ENCODE measurements around the gene SCYL1. TPM values are rescaled to one million over a fixed set of nuclear protein-coding genes. Genes with fewer than 3 reads are reported as not detected.

SCYL1 gene
- total RNA-seq, 1 experiment from 2014 or later: 54.7 TPM

DNA sequence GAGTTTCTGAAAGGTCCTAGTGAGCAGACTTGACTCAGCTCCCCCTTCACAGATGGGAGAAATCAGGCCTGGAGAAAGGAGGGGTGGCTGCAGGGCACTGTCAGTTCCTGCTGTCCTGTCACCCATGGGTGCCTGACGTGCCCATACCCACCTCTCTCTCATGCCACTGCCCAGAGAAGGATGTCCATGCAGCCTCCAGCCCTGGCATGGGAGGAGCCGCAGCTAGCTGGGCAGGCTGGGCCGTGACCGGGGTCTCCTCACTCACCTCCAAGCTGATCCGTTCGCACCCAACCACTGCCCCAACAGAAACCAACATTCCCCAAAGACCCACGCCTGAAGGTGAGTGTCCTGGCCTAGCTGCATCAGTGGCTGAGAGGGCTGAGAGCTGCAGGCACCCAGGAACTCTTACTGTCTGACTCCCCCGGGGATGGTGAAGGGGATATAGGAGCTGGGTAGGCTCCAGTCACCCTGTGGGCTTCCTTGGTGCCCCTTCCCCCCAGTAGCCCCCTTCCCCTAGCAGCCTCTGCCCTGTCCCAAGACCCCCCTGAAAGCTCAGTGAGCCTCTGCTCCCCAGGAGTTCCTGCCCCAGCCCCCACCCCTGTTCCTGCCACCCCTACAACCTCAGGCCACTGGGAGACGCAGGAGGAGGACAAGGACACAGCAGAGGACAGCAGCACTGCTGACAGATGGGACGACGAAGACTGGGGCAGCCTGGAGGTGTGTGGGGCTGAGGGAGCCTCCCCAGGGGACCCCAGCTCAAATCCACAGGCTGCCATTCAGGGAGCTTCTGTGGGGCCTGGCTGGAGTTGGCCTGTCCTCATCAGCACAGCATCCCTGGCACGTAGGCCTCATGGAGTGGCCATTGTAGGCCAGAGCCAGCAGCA lies 11.8 kb downstream of the SCYL1 start:
- Histone ChIP-seq H2AK5ac (ENCODE audit: insufficient read length, low read length) (no peak overlapping the region), H3K18ac (ENCODE audit: insufficient read length, low read depth, low read length) (no peak overlapping the region), H3K23me2 (ENCODE audit: insufficient read length, low read depth, low read length, poor library complexity, severe bottlenecking) (peaks cover 13% of the 10 kb centered on the region), H4K20me1 (ENCODE audit: control insufficient read depth, insufficient read depth, insufficient read length) (peaks cover 2% of the 10 kb centered on the region), H4K8ac (replicated peaks; ENCODE audit: insufficient read length, low read depth, low read length) (no peak overlapping the region), H2AFZ (ENCODE audit: low read length) (no peak overlapping the region), H3K4ac (ENCODE audit: low read depth, low read length) (no peak overlapping the region), H3K56ac (ENCODE audit: insufficient read length, low read depth, low read length) (no peak overlapping the region), H3K27me3 (ENCODE audit: insufficient read depth, low read length) (no peaks in the 10 kb centered on the region), H3K79me2 (ENCODE audit: insufficient read depth, low read length) (no peaks in the 10 kb centered on the region), H4K91ac (ENCODE audit: insufficient read length, low read depth, low read length) (no peak overlapping the region), H4K5ac (ENCODE audit: insufficient read length, low read depth, low read length) (no peak overlapping the region), H2BK120ac (ENCODE audit: low read depth, low read length, poor library complexity, severe bottlenecking) (no peak overlapping the region), H3K9ac (ENCODE audit: extremely low read depth, insufficient read length, low read length) (no peak overlapping the region), H3K79me1 (ENCODE audit: insufficient read depth, low read depth, low read length, poor library complexity, severe bottlenecking) (no peaks in the 10 kb centered on the region), H2BK5ac (ENCODE audit: insufficient read length, low read length) (no peak overlapping the region), H3K14ac (ENCODE audit: insufficient read depth, low read length) (no peak overlapping the region), H2BK20ac (ENCODE audit: low read depth, low read length, poor library complexity, severe bottlenecking) (no peak overlapping the region), H3K27ac (ENCODE audit: insufficient read length, low read depth, low read length) (no peak overlapping the region), H2BK15ac (ENCODE audit: low read depth, low read length) (no peak overlapping the region), H3K23ac (ENCODE audit: insufficient read length, low read depth, low read length) (no peak overlapping the region), H3K4me1 (ENCODE audit: insufficient read depth, low read length) (no peaks in the 10 kb centered on the region), H3T11ph (ENCODE audit: low read length) (no peak overlapping the region), H3K9me3 (ENCODE audit: control insufficient read depth, low read depth, low read length) (no peaks in the 10 kb centered on the region), H3K4me2 (ENCODE audit: insufficient read depth, insufficient read length, low read length) (no peak overlapping the region), H2BK12ac (ENCODE audit: insufficient read length, low read depth, low read length) (no peak overlapping the region)
- Mint-ChIP-seq H3K27me3 (ENCODE audit: low read depth) (peaks cover 18% of the 10 kb centered on the region), H3K36me3 (ENCODE audit: insufficient read depth in 1 of 3, low read depth in 3 of 3) (peaks cover 6 to 44% (median 37%) of the 10 kb centered on the region in 3 experiments), H3K9me3 (no peaks in the 10 kb centered on the region; a peak in 1 of 5 replicates), H3K4me3 (no peak overlapping the region), H3K4me1 (peaks cover 2 to 9% of the 10 kb centered on the region in 2 experiments; a peak in 3 of 4 replicates), H3K27ac (no peak overlapping the region)
- no CpG with 5 or more reads among the region's 12 CpGs for WGBS (ENCODE audit: extremely low coverage, insufficient read length, low lambda C conversion rate)
- DNase-seq: no peak
- TF ChIP-seq, protein P1, sequence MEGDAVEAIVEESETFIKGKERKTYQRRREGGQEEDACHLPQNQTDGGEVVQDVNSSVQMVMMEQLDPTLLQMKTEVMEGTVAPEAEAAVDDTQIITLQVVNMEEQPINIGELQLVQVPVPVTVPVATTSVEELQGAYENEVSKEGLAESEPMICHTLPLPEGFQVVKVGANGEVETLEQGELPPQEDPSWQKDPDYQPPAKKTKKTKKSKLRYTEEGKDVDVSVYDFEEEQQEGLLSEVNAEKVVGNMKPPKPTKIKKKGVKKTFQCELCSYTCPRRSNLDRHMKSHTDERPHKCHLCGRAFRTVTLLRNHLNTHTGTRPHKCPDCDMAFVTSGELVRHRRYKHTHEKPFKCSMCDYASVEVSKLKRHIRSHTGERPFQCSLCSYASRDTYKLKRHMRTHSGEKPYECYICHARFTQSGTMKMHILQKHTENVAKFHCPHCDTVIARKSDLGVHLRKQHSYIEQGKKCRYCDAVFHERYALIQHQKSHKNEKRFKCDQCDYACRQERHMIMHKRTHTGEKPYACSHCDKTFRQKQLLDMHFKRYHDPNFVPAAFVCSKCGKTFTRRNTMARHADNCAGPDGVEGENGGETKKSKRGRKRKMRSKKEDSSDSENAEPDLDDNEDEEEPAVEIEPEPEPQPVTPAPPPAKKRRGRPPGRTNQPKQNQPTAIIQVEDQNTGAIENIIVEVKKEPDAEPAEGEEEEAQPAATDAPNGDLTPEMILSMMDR (conservative IDR thresholded peaks at IDR 0.05): no peak
